GM23338 (cell line): ENCODE measurements around the gene PRMT9. TPM values are rescaled to one million over a fixed set of nuclear protein-coding genes. Genes with fewer than 3 reads are reported as not detected.

Source experiments
- ATAC-seq: fragments of 200-7000 bp; cut with Tn5 transposase; 3 replicates; pipeline ENCODE4 v1.9.1; 2020
- DNase-seq: peaks from one replicate; pipeline ENCODE4 v3.0.0-alpha.2; 2015; ENCODE audit warnings: low spot score
- H2AFZ ChIP-seq: fragments of 200-600 bp; sonication (generic); 2 replicates; pipeline ENCODE4 v1.8.0; 2016; ENCODE audit warnings: antibody characterized with exemption, mild to moderate bottlenecking, moderate library complexity
- H3F3A ChIP-seq: fragments of 200-600 bp; sonication (generic); replicated peaks from 2 replicates; pipeline ENCODE4 v1.8.0; 2017; ENCODE audit warnings: antibody characterized with exemption, mixed run types, low read depth
- H3K27ac ChIP-seq: fragments of 200-600 bp; sonication (generic); 2 replicates; pipeline ENCODE4 v1.6.1; 2016; ENCODE audit warnings: low read depth
- H3K27me3 ChIP-seq: fragments of 200-600 bp; sonication (generic); 2 replicates; pipeline ENCODE4 v1.8.0; 2016; ENCODE audit warnings: mild to moderate bottlenecking, mixed run types, moderate library complexity; ENCODE audit not compliant: insufficient read depth
- H3K36me3 ChIP-seq: fragments of 200-600 bp; sonication (generic); 2 replicates; pipeline ENCODE4 v1.8.0; 2016; ENCODE audit warnings: mild to moderate bottlenecking; ENCODE audit not compliant: insufficient read depth
- H3K4me1 ChIP-seq: fragments of 200-600 bp; sonication (generic); 2 replicates; pipeline ENCODE4 v1.8.0; 2016; ENCODE audit warnings: mild to moderate bottlenecking, moderate library complexity; ENCODE audit not compliant: insufficient read depth
- H3K4me2 ChIP-seq: fragments of 200-600 bp; sonication (generic); 2 replicates; pipeline ENCODE4 v1.7.1; 2017; ENCODE audit warnings: mixed run types
- H3K4me3 ChIP-seq: fragments of 200-600 bp; sonication (generic); 2 replicates; pipeline ENCODE4 v1.6.1; 2016; ENCODE audit warnings: mixed run types
- H3K79me2 ChIP-seq: fragments of 200-600 bp; sonication (generic); replicated peaks from 2 replicates; pipeline ENCODE4 v1.8.0; 2017; ENCODE audit warnings: mild to moderate bottlenecking; ENCODE audit not compliant: insufficient read depth
- H3K9me2 ChIP-seq: fragments of 200-600 bp; sonication (generic); 2 replicates; pipeline ENCODE4 v1.8.0; 2017; ENCODE audit not compliant: insufficient read depth
- H4K20me1 ChIP-seq: fragments of 200-600 bp; sonication (generic); replicated peaks from 2 replicates; pipeline ENCODE4 v1.8.0; 2017; ENCODE audit warnings: mild to moderate bottlenecking; ENCODE audit not compliant: insufficient read depth
- H3K27ac Mint-ChIP-seq: 2 replicates; pipeline ENCODE4 v1.8.0; 2020; ENCODE audit warnings: inconsistent platforms, mild to moderate bottlenecking, moderate library complexity, mixed read lengths
- H3K27me3 Mint-ChIP-seq: 3 replicates; pipeline ENCODE4 v1.8.0; 2022; ENCODE audit warnings: low read depth, mild to moderate bottlenecking, moderate library complexity, mixed read lengths, inconsistent platforms; ENCODE audit not compliant: insufficient read depth, poor library complexity
- H3K36me3 Mint-ChIP-seq: 3 replicates; pipeline ENCODE4 v1.8.0; 2021; ENCODE audit warnings: low read depth, mild to moderate bottlenecking, inconsistent platforms, moderate library complexity, mixed read lengths
- H3K4me1 Mint-ChIP-seq: 3 replicates; pipeline ENCODE4 v1.8.0; 2020; ENCODE audit warnings: mild to moderate bottlenecking, inconsistent platforms, mixed read lengths
- H3K4me3 Mint-ChIP-seq: 3 replicates; pipeline ENCODE4 v1.8.0; 2021; ENCODE audit warnings: moderate library complexity, mild to moderate bottlenecking, inconsistent platforms, mixed read lengths
- H3K9me3 Mint-ChIP-seq: 3 replicates; pipeline ENCODE4 v1.8.0; 2020; ENCODE audit warnings: moderate library complexity, mild to moderate bottlenecking, inconsistent platforms, mixed read lengths
- CREB1 ChIP-seq: fragments of 250-450 bp; sonication (Bioruptor Pico); IDR thresholded peaks from 2 replicates; pipeline ENCODE4 v1.5.0; 2020; ENCODE audit warnings: low read depth, mild to moderate bottlenecking, moderate library complexity
- CTCF ChIP-seq, 2 experiments: fragments of 200-600 bp in 1 of 2; sonication (generic) in 1 of 2; conservative IDR thresholded peaks; 2 replicates each; pipeline versions ENCODE4 v1.5.1 to v1.6.1; 2016 to 2017; ENCODE audit warnings: antibody characterized with exemption in 2 of 2, low read depth in 2 of 2, mild to moderate bottlenecking in 2 of 2, moderate library complexity in 1 of 2
- EZH2phosphoT487 ChIP-seq: fragments of 200-600 bp; sonication (generic); IDR thresholded peaks from one replicate; pipeline ENCODE4 v1.8.1; 2018; ENCODE audit warnings: antibody characterized with exemption; ENCODE audit not compliant: unreplicated experiment
- JUNB ChIP-seq: IDR thresholded peaks from one replicate; pipeline ENCODE4 v1.6.1; 2016; ENCODE audit warnings: antibody characterized with exemption; ENCODE audit not compliant: unreplicated experiment
- NANOG ChIP-seq: IDR thresholded peaks from 2 replicates; pipeline ENCODE4 v1.6.1; 2016; ENCODE audit warnings: antibody characterized with exemption, borderline replicate concordance
- POLR2AphosphoS5 ChIP-seq: IDR thresholded peaks from 2 replicates; pipeline ENCODE4 v1.6.1; 2016; ENCODE audit warnings: antibody characterized with exemption, low read depth
- REST ChIP-seq: IDR thresholded peaks from one replicate; pipeline ENCODE4 v1.6.1; 2018; ENCODE audit warnings: antibody characterized with exemption; ENCODE audit not compliant: unreplicated experiment
- ZNF114 ChIP-seq: fragments of 250-450 bp; sonication (Bioruptor Pico); IDR thresholded peaks from 2 replicates; pipeline ENCODE4 v1.5.0; 2020; ENCODE audit warnings: mild to moderate bottlenecking, moderate library complexity
- ZNF331 ChIP-seq: fragments of 250-450 bp; sonication (Bioruptor Pico); IDR thresholded peaks from 2 replicates; pipeline ENCODE4 v1.5.0; 2020; ENCODE audit warnings: low read depth, mild to moderate bottlenecking, moderate library complexity
- ZNF462 ChIP-seq: fragments of 250-450 bp; sonication (Bioruptor Pico); IDR thresholded peaks from 2 replicates; pipeline ENCODE4 v1.5.0; 2020; ENCODE audit warnings: mild to moderate bottlenecking, moderate library complexity
- polyA plus RNA-seq: library from polyadenylated mRNA; unstranded; fragments of >200 nt; fragmentation: Nextera tagmentation; extraction: Ambion mirVana; gene quantifications from 2 replicates; pipeline ENCODE4 v1.2.1, GENCODE V29; 2016
- total RNA-seq: library from RNA; depleted of rRNA; stranded (reverse); fragments of >200 nt; shearing (Covaris generic); gene quantifications from 2 replicates; pipeline ENCODE4 v1.2.3, GENCODE V29; 2014

Gene PRMT9
- total and polyA plus RNA-seq, 2 experiments from 2014 or later = 7.6 to 11.2 TPM

GRCh38 chr4:147730333-147730732 is 46.4 kb upstream of the PRMT9 start:
- H3K27me3 ChIP-seq = peaks cover 72% of the 10 kb centered on the region
- peak in 1 of 2 experiments; percentile 30; a peak in 1 of 4 replicates for TF ChIP-seq CTCF (conservative IDR thresholded peaks at IDR 0.05; ENCODE audit: low read depth in 2 of 2)
- TF ChIP-seq POLR2AphosphoS5 = no peak

GRCh38 chr4:147727476-147728028 is 43.6 kb upstream of the PRMT9 start:
- Histone ChIP-seq H3K36me3 (no peaks in the 10 kb centered on the region), H2AFZ (no peak overlapping the region), H3K9me2 (no peaks in the 10 kb centered on the region), H3K79me2 (no peaks in the 10 kb centered on the region), H3K4me3 (no peak overlapping the region), H3F3A (no peaks in the 10 kb centered on the region), H4K20me1 (no peaks in the 10 kb centered on the region), H3K4me2 (no peak overlapping the region), H3K4me1 (no peaks in the 10 kb centered on the region; the same call in 1 of the 2 replicates), H3K27ac (no peak overlapping the region), H3K27me3 (peaks cover 45% of the 10 kb centered on the region)
- ATAC-seq (no peak), DNase-seq (no peak)
- peaks cover 16% of the 10 kb centered on the region for H3K27me3 Mint-ChIP-seq
- H3K27ac Mint-ChIP-seq = no peak overlapping the region
- no peaks in the 10 kb centered on the region for H3K9me3 Mint-ChIP-seq
- H3K4me1 Mint-ChIP-seq = peaks cover 10% of the 10 kb centered on the region
- H3K36me3 Mint-ChIP-seq = no peaks in the 10 kb centered on the region
- H3K4me3 Mint-ChIP-seq = no peak overlapping the region
- no peak for TF ChIP-seq ZNF331 (CRISPR knock-in tag)
- TF ChIP-seq CREB1 = no peak
- TF ChIP-seq JUNB = no peak
- TF ChIP-seq ZNF462 (CRISPR knock-in tag) = no peak
- TF ChIP-seq ZNF114 (CRISPR knock-in tag) = no peak
- TF ChIP-seq REST = no peak
- no peak for TF ChIP-seq EZH2phosphoT487
- no peak for TF ChIP-seq NANOG
- no peak for TF ChIP-seq POLR2AphosphoS5

More at GRCh38 chr4:147730333-147730732, 46.4 kb upstream of the PRMT9 start:
- Histone ChIP-seq H3K27ac (no peak overlapping the region), H3K4me3 (peak overlapping the region; percentile 85), H3K9me2 (no peaks in the 10 kb centered on the region), H4K20me1 (no peaks in the 10 kb centered on the region), H3F3A (peaks cover 3% of the 10 kb centered on the region; the same call in 1 of the 2 replicates), H2AFZ (no peak overlapping the region), H3K79me2 (no peaks in the 10 kb centered on the region), H3K36me3 (no peaks in the 10 kb centered on the region), H3K4me2 (peak overlapping the region; percentile 97), H3K4me1 (peaks cover 17% of the 10 kb centered on the region)
- no peak for ATAC-seq
- Mint-ChIP-seq H3K27me3 (peaks cover 29% of the 10 kb centered on the region), H3K4me1 (peaks cover 25% of the 10 kb centered on the region), H3K27ac (no peak overlapping the region), H3K36me3 (no peaks in the 10 kb centered on the region), H3K9me3 (no peaks in the 10 kb centered on the region), H3K4me3 (peak overlapping the region; percentile 47; the same call in 2 of the 3 replicates)
- DNase-seq = peak; percentile 44
